ENCODE data around the gene CNTNAP2. TPM values are rescaled to one million over a fixed set of nuclear protein-coding genes. Genes with fewer than 3 reads are reported as not detected.

Gene CNTNAP2
- total and polyA plus RNA-seq, 2 donors from 2014 or later, result 0.06 to 0.13 TPM

GRCh38 chr7:148468700-148469098, 2352.1 kb downstream of the CNTNAP2 start:
- TF ChIP-seq, protein P1, sequence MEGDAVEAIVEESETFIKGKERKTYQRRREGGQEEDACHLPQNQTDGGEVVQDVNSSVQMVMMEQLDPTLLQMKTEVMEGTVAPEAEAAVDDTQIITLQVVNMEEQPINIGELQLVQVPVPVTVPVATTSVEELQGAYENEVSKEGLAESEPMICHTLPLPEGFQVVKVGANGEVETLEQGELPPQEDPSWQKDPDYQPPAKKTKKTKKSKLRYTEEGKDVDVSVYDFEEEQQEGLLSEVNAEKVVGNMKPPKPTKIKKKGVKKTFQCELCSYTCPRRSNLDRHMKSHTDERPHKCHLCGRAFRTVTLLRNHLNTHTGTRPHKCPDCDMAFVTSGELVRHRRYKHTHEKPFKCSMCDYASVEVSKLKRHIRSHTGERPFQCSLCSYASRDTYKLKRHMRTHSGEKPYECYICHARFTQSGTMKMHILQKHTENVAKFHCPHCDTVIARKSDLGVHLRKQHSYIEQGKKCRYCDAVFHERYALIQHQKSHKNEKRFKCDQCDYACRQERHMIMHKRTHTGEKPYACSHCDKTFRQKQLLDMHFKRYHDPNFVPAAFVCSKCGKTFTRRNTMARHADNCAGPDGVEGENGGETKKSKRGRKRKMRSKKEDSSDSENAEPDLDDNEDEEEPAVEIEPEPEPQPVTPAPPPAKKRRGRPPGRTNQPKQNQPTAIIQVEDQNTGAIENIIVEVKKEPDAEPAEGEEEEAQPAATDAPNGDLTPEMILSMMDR (IDR thresholded peaks at IDR 0.05; ENCODE audit: borderline replicate concordance, extremely low read depth, insufficient read depth), result no peak
- no peak for DNase-seq
- Histone ChIP-seq H3K9ac (ENCODE audit: low read length in 3 of 3) (no peak overlapping the region), H3K4me3 (ENCODE audit: low read length in 3 of 3) (no peak overlapping the region), H3K4me1 (ENCODE audit: control insufficient read depth in 2 of 3, insufficient read depth in 2 of 3, low read depth in 1 of 3, low read length in 3 of 3) (no peaks in the 10 kb centered on the region), H3K9me3 (ENCODE audit: control insufficient read depth in 2 of 3, insufficient read depth in 1 of 3, low read length in 3 of 3) (no peaks in the 10 kb centered on the region), H3K27ac (ENCODE audit: low read depth in 2 of 2, low read length in 2 of 2) (no peak overlapping the region), H3K27me3 (ENCODE audit: control insufficient read depth, insufficient read depth, low read length) (no peaks in the 10 kb centered on the region), H3K36me3 (ENCODE audit: control insufficient read depth in 2 of 3, insufficient read depth in 3 of 3, low read length in 3 of 3) (no peaks in the 10 kb centered on the region)
- intact Hi-C loops (cut with DNase I), result no loop called here
- FAIRE-seq, result no peak

Small RNAs within 50 kb of the gene (microRNA-seq; reads per million reads assigned to microRNA genes)
- not detected for gene MIR548F4
